ENCODE results near the gene OR2B2.

DNA sequence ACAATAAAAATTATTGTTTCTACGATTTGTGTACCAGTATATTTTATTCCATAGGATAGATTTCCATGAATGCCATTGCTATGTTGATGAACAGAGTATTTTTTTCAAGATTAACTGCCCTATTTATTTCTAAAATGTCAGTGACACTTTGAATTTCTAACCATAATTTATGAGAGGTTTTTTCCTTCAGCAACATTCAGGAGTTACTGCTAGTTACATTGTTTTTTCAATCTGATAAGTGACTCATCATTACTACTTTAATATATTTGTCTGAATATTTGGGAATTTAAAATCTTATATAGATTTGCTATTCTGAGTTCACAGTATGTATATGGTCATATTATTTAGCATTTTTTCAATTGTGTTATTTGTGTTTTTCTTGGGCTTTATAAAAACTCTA, 38.8 kb upstream of the OR2B2 start:
- TF ChIP-seq TEAD4 (IDR thresholded peaks at IDR 0.05) (no peak), CEBPB (IDR thresholded peaks at IDR 0.05) (no peak), TAF1 (IDR thresholded peaks at IDR 0.05; ENCODE audit: low read depth) (no peak), MAX (IDR thresholded peaks at IDR 0.05) (no peak), REST (IDR thresholded peaks at IDR 0.05; ENCODE audit: low read depth) (no peak), EP300 (IDR thresholded peaks at IDR 0.05; ENCODE audit: borderline replicate concordance) (no peak), RAD21 (IDR thresholded peaks at IDR 0.05; ENCODE audit: low read depth) (no peak), FOXM1 (IDR thresholded peaks at IDR 0.05; ENCODE audit: borderline replicate concordance, low read depth) (no peak), NFIC (IDR thresholded peaks at IDR 0.05) (no peak), YY1 (IDR thresholded peaks at IDR 0.05; ENCODE audit: low read depth) (no peak), USF1 (IDR thresholded peaks at IDR 0.05) (no peak), TCF12 (IDR thresholded peaks at IDR 0.05; ENCODE audit: low read depth) (no peak), ZBTB7A (IDR thresholded peaks at IDR 0.05; ENCODE audit: low read depth) (no peak)
